GM04503 (cell line): ENCODE data around the gene MAP7D3.

Experiments used
- DNase-seq: peaks from one replicate; pipeline ENCODE4 v3.0.0-alpha.2; 2012; ENCODE audit warnings: low read depth

Gene MAP7D3

DNA sequence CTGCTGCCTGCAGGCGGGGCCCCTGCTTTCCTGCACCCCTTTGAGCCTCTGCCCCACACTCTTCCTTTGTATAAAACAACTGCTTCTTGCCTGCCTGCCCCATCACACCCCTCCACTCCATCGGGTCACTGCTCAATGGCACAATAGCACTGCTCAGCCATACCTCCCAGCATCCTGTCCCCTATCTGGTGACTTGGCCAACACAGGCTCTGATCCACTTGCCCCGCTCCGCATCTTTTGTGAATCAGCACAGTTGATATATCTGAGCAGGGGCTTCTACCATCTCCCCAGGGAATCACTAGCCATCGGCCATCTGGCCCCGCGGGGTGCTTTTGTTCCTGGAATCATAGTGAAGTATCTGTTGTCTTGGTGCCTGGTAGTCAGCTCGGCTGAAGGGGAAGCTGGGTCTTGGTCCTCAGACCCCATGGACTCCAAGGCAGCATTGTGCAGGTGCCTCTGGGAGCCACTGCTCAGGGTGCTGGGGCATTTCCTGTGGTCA is 45.3 kb downstream of the MAP7D3 start:
- no peak for DNase-seq

DNA sequence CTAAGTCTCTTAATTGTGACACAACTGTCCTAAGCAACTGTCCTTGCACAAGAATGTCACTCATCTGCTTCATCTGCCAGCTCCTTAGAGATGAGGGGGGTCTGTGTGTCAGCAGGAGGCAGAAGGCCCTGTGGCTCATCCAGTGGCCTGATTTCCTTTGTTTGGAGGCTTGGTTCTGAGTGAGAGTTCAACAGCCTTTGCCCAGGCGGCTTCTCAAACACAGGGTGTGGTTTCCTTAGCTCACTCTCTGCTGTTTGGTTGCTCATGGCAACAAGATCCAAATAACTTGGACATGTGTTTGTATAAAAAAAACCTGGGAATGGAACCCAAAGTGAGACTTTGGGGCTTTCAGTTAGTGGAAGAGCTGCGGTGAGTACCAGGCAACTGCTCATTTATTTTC is 46.6 kb downstream of the MAP7D3 start:
- DNase-seq: no peak

DNA sequence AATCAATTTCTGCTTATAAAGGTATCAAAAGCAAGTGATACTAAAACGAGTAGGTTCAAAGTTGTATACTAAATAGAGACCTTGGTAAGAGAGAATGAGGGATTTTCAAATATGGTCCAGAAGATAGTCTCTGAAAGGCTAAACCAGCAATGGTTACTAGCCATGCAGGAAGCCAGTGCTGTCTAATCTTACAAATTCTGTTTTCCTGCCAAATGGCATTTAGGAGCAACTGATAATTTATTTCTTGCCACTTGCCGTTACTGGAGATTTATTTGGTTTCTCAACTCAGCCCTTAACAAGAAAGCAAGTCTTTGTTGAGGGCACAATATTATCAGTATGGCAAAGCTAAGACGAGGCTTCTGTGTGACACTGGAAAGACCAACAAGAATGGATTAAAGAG is 47.2 kb downstream of the MAP7D3 start:
- DNase-seq: no peak

DNA sequence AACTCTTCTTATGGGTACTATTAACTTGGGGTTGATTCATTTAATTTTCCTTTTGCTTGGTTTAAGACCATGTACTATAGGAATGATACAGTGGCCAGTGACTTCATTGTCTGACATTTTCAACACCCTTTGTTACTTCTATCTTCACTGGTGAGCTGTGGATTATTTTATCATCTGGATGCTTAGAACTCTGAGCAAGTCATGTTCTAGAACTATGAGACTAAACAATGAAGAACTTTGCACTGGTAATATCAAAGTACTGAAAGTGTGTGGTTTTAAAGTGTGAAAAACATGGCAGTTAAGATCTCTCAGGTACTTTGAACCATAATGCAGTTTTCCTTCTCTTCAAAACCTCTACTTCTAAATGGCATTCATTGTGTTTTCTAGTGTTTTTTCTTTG is 47.8 kb downstream of the MAP7D3 start:
- no peak for DNase-seq

DNA sequence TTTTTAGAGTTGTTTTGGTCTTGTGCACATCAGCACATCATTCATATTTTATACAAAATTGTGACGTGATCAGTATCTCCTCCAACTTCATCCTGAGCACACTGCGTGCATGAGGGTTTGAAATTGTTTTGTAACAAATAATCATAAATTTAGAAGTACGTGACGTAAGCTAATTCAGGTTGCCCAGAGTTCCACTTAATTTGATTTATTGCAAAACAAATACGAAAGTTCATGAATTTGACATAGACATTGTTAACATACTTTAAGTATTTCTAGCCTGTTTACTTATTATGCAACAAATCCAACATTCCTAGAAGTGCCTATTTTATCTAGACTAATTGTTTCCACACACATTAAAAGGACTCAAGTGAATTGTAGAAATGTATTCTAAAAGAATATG is 48.3 kb downstream of the MAP7D3 start:
- peak; percentile 83 for DNase-seq

DNA sequence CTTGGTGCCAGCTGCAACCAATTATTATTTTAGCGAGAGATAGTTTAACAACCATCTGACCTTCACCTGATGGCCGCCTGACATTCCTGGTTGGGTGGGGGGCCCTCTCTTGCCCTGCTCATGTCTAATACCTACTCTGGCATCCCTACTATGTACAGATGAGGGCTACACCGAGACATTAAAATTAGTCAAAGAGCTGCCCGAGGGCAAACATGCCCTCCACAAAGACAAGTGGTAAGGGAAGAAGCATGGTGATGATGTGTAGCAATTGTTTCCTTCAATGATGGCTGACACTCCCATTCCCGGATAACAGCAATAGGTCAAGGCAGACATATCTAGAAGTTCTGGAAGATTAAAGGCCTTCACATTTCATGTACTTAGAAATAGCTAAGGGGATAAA is 49.6 kb downstream of the MAP7D3 start:
- no peak for DNase-seq

DNA sequence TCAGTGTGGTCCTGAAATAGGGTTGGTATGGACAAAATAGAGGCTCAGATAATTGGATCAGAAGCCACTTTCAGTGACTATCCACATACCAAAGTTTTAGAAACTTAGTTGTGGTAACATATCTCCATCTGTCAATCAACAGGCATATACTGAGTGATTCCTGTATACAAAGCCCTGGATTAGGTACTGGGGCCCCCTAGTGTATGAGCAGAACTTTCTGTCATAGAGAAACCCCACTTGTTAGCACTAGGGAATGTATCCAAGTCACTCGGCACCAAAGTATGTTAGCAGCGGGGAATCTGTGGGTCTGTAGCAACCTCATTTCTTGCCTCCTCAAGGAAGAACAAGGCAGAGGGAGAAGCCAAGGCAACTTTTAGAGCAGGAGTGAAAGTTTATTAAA is 50.7 kb downstream of the MAP7D3 start:
- no peak for DNase-seq

DNA sequence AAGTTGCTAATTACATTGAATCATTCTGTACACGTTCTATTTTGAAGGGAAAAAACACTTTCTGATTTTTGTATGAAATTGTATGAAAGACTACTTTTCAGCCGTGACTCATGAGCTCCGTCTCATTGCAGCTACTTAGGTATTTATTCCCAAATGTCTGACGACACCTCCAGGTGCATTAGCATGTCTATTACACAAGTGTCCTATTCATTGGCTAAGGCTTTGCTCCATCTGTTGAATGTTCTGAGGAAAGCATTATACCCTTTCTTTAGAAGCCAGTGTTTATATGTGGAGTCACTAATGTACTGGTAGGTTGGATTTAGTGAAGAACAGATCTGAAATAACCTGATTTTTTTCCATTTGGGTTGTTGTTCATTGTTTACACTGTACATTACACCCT is 51.8 kb downstream of the MAP7D3 start:
- DNase-seq: no peak

DNA sequence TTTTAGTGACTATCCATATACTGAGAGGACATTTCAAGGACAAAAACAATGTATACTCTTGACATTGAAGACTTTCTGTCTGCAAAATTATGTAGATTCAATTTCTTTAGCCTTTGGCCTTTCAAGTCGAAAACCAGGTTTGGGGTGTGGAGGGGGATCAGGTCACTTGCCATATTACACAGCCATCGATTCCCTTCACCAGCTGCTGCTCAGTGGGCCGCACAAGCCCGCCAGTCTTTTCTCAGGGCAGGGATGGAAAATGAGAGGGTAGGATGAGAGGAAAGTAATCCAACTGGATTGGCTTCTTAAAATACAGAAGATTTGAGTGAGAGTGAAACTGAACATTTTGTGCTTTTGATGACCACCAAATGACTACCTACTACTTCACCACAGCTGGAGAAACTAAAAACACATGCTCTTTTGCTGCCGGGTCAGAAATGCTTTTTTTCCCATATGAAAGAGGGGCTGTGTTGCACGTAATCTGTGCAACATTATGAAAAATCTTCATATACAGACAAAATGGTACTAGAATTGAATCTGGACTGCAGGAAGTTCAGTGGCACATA is 52.4 kb downstream of the MAP7D3 start:
- no peak for DNase-seq

DNA sequence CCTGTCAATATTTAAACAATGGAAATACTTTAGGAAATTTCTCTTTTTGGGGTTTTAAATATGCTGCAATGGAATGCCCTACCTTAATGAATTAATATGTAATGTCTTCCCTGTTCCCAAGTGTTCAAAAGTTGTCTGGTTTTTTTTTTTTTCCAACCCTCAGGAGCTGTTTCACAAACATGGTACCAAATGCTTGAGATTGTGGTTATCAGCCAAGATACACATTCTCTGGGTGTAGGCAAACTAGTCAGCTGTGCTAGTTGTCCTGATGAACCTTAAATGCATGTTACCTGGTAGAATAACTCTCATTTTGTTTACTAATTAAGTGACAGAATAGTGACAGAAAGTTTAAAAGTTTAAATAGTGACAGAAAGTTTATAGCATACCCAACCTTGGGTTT is 53.2 kb downstream of the MAP7D3 start:
- DNase-seq: no peak

DNA sequence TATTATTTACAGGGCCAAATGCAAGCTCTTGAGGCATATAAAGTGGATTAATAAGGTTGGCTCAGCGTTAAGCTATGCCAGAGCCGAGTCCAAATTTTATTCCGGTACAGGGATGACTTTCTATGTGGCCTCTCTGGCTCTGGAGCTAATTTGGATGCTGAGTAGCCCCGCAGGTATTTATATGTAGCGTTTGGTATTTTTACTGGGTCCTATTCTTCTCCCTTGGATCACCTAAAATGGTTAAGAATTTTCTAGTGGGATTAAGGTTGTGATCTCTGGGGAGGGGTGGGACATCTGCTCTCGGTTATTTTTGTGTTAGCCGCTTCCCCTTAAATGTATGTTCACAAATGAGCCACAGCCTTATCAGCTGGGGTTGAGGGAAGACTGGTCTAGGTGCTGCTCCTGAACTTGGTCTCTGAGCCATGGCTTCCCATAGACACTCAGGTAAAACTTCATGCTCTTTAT is 54.5 kb downstream of the MAP7D3 start:
- DNase-seq: no peak

DNA sequence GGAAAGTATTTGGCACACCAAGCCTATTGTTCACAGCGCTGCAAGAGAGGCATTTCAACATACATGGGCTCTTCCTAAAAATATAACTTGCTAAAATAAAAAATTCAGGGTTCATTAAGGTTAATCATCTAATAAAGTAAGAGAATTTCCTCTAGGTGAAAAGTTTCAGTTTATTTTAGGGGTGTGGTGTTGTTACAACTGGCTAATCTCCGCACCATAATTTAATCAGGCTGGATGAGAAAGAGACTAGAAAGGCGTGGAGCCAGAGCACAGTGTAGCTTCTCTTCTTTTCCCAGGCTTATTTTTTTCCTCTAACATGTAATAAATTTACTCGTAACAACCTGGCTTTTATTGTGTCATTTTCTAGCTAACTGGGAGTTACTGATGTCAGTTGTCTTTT is 56.0 kb downstream of the MAP7D3 start:
- DNase-seq: no peak

DNA sequence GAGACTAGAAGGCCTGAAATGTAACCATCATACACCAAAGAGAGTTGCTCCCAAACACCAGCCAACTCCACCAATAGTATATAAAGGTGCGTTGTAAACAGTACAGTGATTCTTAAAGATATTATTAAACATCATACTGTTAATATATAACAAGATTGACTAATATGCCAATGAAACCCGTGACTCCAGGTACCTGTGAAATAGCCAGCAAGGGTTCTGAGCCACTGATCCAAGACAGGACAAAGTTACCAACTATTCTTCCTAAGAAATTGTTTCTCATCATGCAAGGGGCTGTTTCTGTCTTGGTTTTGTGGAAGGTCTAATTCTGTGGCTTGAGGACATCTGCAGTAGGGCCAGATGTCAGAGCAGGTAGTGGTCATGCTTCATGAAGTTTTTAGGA is 56.7 kb downstream of the MAP7D3 start:
- DNase-seq: no peak

DNA sequence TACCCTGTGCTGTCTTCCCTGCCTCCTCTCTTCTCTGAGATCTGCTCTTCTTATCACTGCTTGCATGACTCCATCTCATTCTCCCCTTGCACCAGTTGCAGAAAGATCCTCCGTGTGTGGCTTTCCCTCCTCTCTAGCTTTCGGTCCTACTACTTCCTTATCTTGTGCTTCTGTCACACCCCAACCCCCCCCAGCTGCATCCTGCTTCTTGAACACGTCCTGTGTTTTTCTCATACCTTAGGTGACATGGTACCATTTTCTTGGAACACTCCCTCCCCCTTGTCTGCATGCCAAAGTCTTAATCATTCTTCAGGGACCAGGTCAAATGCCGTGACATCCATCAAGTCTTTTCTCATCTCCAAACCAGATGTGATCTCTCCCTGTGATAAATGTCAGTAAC is 57.4 kb downstream of the MAP7D3 start:
- DNase-seq: no peak

DNA sequence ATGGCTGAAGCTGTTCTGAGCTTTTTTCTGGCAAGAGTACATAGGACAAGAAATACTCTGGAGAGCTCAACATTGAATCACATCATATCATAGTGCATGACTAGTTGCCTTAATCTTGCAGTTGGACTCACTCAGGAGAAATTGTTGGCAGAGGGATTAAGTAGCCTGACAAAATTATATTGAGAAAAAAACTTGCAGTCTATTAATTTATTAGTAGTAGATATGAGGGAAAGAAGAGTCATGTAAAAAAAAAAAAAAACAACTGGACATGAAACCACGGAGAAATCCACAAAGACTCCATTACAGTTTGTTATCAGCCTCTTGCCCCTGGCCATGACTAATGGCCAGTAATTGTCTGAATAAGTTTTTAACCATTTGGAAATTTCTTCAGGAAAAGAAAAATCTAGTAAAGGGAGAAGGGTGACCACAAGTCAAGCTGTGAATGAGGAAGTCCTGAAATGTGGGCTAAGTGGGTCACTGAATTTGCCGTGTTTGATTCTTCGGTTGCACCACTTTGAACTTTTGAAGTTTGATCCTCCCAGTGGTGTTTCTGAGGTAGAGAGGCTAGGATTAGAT is 58.3 kb downstream of the MAP7D3 start:
- DNase-seq: no peak

DNA sequence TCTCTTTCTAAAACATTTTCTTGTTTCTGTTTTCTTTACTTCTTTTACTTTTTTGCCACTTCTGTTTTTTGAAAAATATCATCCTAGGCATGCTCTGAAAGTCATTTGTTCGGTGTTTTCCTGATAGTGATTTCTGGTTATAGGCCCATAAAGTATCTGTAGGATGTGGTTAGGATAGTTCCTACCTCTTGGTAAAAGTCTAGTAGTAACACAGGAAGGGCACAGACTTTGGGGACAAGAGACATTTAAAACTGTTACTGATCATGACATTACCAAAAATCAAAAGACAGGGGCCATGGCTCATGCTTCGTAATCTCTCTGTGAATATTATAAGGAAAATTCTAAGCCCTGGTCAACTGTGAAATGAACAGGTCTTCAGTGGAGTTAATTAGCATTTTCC is 59.1 kb downstream of the MAP7D3 start:
- DNase-seq: no peak

DNA sequence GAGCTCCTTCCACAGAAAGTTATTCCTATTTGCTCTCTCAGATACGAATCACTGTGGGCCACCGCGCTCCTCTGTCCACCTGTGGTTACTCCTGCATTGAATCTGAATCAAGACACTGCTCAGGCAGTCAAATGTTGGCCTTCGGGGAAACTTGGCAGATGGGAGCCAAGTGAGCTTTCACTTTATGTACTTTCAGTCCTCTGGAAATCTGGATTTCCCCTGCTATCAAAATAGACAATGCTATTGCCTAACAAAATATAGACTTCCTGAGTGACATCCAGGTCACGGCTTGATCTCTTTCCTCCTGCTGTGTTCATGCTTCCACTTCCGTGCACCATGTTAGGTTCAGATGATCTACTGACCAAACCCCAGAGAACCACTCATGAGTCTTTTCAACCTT is 60.0 kb downstream of the MAP7D3 start:
- DNase-seq: no peak

DNA sequence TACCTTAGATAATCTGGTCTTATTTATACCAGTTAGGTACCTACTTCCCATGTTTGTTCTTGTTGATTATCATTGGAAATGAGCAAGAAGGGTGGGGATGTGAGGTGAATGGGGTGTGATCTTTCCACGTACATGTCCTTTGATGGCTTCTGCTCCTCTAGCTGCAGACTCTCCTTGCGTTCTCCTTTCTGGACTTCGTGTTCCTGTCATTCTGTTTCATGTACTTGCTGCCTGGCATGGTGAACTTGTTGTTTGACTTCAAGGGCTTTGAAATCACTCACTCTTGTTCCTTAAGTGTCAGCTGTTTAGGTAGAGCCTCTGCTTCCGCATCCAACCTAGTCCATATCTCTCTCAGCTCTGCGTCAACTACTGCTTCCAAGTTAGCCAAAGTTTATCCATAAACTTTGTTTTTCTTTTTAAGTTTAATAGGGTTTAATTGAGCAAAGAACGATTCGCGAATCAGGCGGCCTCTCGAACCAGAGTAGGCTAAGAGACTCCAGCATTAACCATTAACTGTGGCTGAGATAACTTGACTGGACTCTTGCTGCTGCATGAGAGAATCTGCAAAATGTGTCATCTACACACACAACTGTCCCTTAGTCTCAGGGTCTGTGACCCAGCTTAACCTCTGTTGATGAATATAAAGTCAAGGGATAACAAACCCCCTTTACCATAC is 61.0 kb downstream of the MAP7D3 start:
- DNase-seq: no peak

DNA sequence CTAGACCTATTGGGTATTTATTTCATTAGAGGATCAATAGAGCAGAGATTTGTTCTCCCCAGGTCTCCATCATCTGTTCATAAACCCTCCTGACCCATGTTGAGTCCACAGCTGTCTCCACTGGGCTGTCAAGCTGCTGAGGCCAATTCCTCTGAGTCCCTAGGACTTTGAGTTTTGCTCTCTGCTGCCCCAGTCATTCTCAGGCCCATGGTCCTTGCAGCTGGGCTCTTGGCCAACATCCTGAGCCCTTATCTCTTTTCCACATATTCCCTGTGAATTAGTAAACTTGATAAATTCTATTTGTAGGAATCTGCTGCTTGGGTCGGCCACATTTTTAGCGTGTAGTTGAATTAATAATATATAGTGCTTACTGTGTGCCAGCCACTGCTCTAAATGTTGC is 62.0 kb downstream of the MAP7D3 start:
- no peak for DNase-seq

DNA sequence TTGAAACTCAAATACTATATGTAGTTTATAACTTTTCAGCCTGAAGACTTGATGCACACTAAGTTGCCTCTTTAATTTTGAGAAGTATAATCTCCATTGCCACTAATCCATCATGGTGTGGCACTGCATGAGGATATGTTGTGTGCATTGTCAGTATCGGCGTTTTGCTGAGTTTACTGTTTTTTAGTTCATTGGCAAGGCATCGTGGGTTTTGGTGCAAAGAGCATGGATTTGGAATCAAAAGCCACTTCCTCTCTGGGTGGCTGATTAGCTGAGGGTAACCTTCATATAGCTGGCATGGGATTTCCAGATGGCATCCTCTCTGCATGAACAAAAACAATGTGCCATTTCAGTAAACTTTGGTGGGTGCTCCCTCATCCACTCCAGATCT is 65.2 kb downstream of the MAP7D3 start:
- DNase-seq: no peak

DNA sequence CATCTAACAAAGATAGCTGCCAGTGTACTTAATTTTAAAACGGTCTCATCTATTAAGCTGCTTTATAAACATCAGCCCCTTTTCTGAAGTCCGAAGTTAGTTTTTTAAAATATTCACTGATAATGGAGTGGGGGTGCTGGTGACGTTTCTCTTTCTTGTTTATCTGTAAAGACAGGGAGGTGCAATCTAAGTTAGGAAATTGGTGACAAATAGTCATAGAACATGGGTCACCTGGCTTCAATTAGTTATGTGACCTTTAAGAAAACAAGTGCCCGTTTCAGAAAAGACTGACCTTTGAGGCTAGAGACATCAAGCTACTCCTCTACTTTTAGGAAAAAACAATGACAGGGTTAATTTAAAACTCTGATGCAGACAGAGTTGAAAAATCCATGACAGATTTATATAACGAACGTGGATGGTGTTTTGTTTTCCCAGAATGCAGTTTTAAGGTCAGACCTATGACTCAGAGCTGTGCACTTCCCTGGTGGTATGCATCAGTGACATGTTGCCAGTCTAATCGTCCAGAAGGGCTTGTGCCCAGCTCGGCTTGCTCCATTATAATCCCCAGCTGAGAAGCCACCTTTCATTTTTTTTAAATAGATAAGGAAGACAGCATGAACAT is 65.7 kb downstream of the MAP7D3 start:
- no peak for DNase-seq

DNA sequence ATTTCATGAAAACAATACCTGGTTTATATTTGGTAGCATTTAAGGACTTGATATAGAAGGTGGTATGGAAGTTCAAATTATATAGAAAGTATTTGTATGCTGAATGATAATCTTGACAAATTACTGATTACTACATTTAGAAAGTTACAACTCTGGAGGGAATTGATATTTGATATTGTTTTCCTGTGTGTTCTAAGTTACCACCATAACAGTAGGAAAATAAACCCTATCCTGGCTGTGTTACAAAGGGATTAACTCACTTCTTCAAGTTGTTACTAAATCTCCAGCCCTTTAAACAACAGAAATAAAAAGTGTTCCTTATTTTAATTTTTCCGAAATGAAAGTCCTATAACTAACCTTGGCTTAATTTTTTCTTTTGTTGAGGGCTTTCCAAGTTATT is 67.3 kb downstream of the MAP7D3 start:
- no peak for DNase-seq

DNA sequence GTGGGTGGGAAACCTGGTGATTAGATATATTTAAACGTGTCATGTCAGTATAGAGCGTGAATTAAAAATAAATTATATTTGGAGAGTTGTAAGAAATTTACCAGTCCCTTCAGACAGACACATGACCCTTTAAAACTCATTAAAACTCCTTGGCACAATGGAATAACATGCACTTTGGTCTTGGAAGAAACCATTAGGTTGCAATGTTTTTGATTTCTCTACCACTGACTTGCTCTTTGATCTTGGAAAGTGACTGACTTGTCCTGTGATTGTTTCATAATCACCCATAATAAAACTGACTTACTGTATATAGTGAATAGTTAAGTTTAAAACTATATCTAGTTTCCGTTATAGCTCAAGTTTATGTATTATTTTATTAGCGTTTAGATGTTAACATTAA is 68.0 kb downstream of the MAP7D3 start:
- no peak for DNase-seq
